Keratinocyte (primary cell): Measurements from ENCODE around the gene TBX6. TPM values are rescaled to one million over a fixed set of nuclear protein-coding genes. Genes with fewer than 3 reads are reported as not detected.
A peak's percentile ranks its signal among the peaks of the same experiment; 100 is the strongest.

ENCODE experiments used
- DNase-seq: peaks from one replicate; pipeline ENCODE4 v3.0.0-alpha.2; 2011; ENCODE audit warnings: low read depth, missing footprints, low spot score
- FAIRE-seq: peaks from 2 replicates; lab custom pipeline; 2011; peaks lifted over from hg19 to GRCh38; lab: Jason Lieb, UNC
- H2AFZ ChIP-seq: 2 replicates; pipeline ENCODE4 v1.6.0; 2012; ENCODE audit warnings: low read length, control low read depth, inconsistent platforms; ENCODE audit not compliant: control insufficient read depth
- H3K27ac ChIP-seq: 2 replicates; pipeline ENCODE4 v1.5.1; 2011; ENCODE audit warnings: low read length; ENCODE audit not compliant: control insufficient read depth, insufficient read depth
- H3K27me3 ChIP-seq: 3 replicates; pipeline ENCODE4 v1.6.0; 2011; ENCODE audit warnings: low read length; ENCODE audit not compliant: control insufficient read depth, insufficient read depth; ENCODE audit errors: extremely low read depth
- H3K36me3 ChIP-seq, 2 experiments: 2 replicates in 1 of 2; 3 replicates in 1 of 2; pipeline ENCODE4 v1.5.1; 2011; ENCODE audit warnings: low read length in 2 of 2, mild to moderate bottlenecking in 1 of 2; ENCODE audit not compliant: control insufficient read depth in 2 of 2, insufficient read depth in 2 of 2; ENCODE audit errors: extremely low read depth in 1 of 2
- H3K4me1 ChIP-seq: 3 replicates; pipeline ENCODE4 v1.5.1; 2011; ENCODE audit warnings: low read length; ENCODE audit not compliant: control insufficient read depth, insufficient read depth; ENCODE audit errors: extremely low read depth
- H3K4me2 ChIP-seq: 3 replicates; pipeline ENCODE4 v1.6.0; 2011; ENCODE audit warnings: low read depth, low read length; ENCODE audit not compliant: control insufficient read depth, insufficient read depth; ENCODE audit errors: extremely low read depth
- H3K4me3 ChIP-seq, 3 experiments: fragments of 200-600 bp in 1 of 3; sonication (generic) in 1 of 3; 2 replicates in 2 of 3; 3 replicates in 1 of 3; pipeline ENCODE4 v1.5.1; 2011 to 2016; ENCODE audit warnings: low read length in 3 of 3, mild to moderate bottlenecking in 3 of 3, control low read depth in 2 of 3, inconsistent platforms in 1 of 3, low read depth in 1 of 3, mixed read lengths in 1 of 3, mixed run types in 1 of 3, moderate library complexity in 1 of 3; ENCODE audit not compliant: control insufficient read depth in 2 of 3, insufficient read depth in 2 of 3; ENCODE audit errors: extremely low read depth in 1 of 3
- H3K79me2 ChIP-seq: 2 replicates; pipeline ENCODE4 v1.6.0; 2012; ENCODE audit warnings: low read length; ENCODE audit not compliant: control insufficient read depth, insufficient read depth
- H3K9ac ChIP-seq: 3 replicates; pipeline ENCODE4 v1.6.0; 2011; ENCODE audit warnings: low read length; ENCODE audit not compliant: control insufficient read depth, insufficient read depth; ENCODE audit errors: extremely low read depth
- H3K9me1 ChIP-seq: 3 replicates; pipeline ENCODE4 v1.6.0; 2011; ENCODE audit warnings: low read length; ENCODE audit not compliant: control insufficient read depth, insufficient read depth; ENCODE audit errors: extremely low read depth
- H3K9me3 ChIP-seq: 2 replicates; pipeline ENCODE4 v1.5.1; 2012; ENCODE audit warnings: low read depth, low read length; ENCODE audit not compliant: control insufficient read depth
- H4K20me1 ChIP-seq: 3 replicates; pipeline ENCODE4 v1.6.0; 2011; ENCODE audit warnings: low read length; ENCODE audit not compliant: control insufficient read depth, insufficient read depth; ENCODE audit errors: extremely low read depth
- CTCF ChIP-seq, 3 experiments: IDR thresholded peaks in 1 of 3; conservative IDR thresholded peaks in 1 of 3; optimal IDR thresholded peaks in 1 of 3; 2 replicates in 2 of 3; 3 replicates in 1 of 3; pipeline versions ENCODE3 to v1.5.1; 2011; ENCODE audit warnings: low read length in 3 of 3, mild to moderate bottlenecking in 3 of 3, moderate library complexity in 2 of 3, control low read depth in 1 of 3, inconsistent platforms in 1 of 3; ENCODE audit not compliant: insufficient read depth in 2 of 3; ENCODE audit errors: extremely low read depth in 1 of 3
- EZH2 ChIP-seq: IDR thresholded peaks from one replicate; pipeline ENCODE4 v1.6.1; 2012; ENCODE audit warnings: inconsistent platforms, mild to moderate bottlenecking, low read length, moderate library complexity
- dilution Hi-C: fragments of 300-500 bp; cut with MboI; formaldehyde crosslinking; loops from one replicate; pipeline ENCODE4 v1.7.0; 2020; ENCODE audit warnings: low sequenced_read_pairs; ENCODE audit not compliant: extremely low pct_ligation_motif_present
- polyA plus RNA-seq, 5 experiments: library from polyadenylated mRNA; depleted of rRNA in 3 of 5; stranded (reverse) in 3 of 5; stranded (forward) in 1 of 5; unstranded in 1 of 5; fragments of >200 nt; gene quantifications; 1 replicate in 1 of 5; 2 replicates in 3 of 5; 3 replicates in 1 of 5; pipeline versions ENCODE4 v1.2.1 to v1.2.3, GENCODE V29; 2011 to 2012; ENCODE audit warnings: missing spikeins in 2 of 5, low read depth in 1 of 5, low replicate concordance in 1 of 5

The TBX6 gene
- polyA plus RNA-seq, 1 donor (not counting 4 experiments of a cell fraction or from before 2014, with no cell fraction given) = 0.18 TPM

GRCh38 chr16:30094541-30095165, 2.9 kb upstream of the TBX6 start:
- H3K4me1 ChIP-seq = peaks cover 38% of the 10 kb centered on the region
- dilution Hi-C loops = no loop called here

GRCh38 chr16:30092373-30093010, 768 bp upstream of the TBX6 start:
- TF ChIP-seq EZH2 (no peak), CTCF (optimal IDR thresholded peaks at IDR 0.05 in 1 of 3, IDR thresholded peaks at IDR 0.05 in 1 of 3, conservative IDR thresholded peaks at IDR 0.05 in 1 of 3; ENCODE audit: extremely low read depth in 1 of 3, insufficient read depth in 2 of 3, low read length in 3 of 3) (peak; percentile 37 to 61 (median 59))
- Histone ChIP-seq H3K27me3 (no peaks in the 10 kb centered on the region), H2AFZ (peak overlapping the region; percentile 55), H3K27ac (peak overlapping the region; percentile 5), H3K9ac (peak overlapping the region; percentile 39), H4K20me1 (no peaks in the 10 kb centered on the region), H3K4me1 (peaks cover 51% of the 10 kb centered on the region), H3K4me3 (peak overlapping the region; percentile 22 to 60 (median 46)), H3K9me1 (no peaks in the 10 kb centered on the region), H3K4me2 (peak overlapping the region; percentile 72), H3K36me3 (no peaks in the 10 kb centered on the region), H3K79me2 (no peaks in the 10 kb centered on the region), H3K9me3 (peaks cover 5% of the 10 kb centered on the region)
- no peak for FAIRE-seq
- DNase-seq = no peak
- dilution Hi-C loops = no loop called here

More at GRCh38 chr16:30094541-30095165, 2.9 kb upstream of the TBX6 start:
- FAIRE-seq (no peak), DNase-seq (no peak)
- Histone ChIP-seq H3K4me2 (peak overlapping the region; percentile 95), H3K9ac (no peak overlapping the region), H4K20me1 (no peaks in the 10 kb centered on the region), H3K9me3 (peaks cover 5% of the 10 kb centered on the region), H3K36me3 (no peaks in the 10 kb centered on the region), H3K27ac (no peak overlapping the region), H3K79me2 (no peaks in the 10 kb centered on the region), H2AFZ (no peak overlapping the region), H3K4me3 (peak overlapping the region in 1 of 3 experiments; percentile 56), H3K9me1 (no peaks in the 10 kb centered on the region), H3K27me3 (no peaks in the 10 kb centered on the region)
- no peak for TF ChIP-seq CTCF (optimal IDR thresholded peaks at IDR 0.05 in 1 of 3, IDR thresholded peaks at IDR 0.05 in 1 of 3, conservative IDR thresholded peaks at IDR 0.05 in 1 of 3; ENCODE audit: extremely low read depth in 1 of 3, insufficient read depth in 2 of 3, low read length in 3 of 3)
- no peak for TF ChIP-seq EZH2
